GM18520 (cell line): ENCODE measurements around the gene KLF2.
A peak's percentile ranks its signal among the peaks of the same experiment; 100 is the strongest.
"Not testable (repeated sequence)": the region's sequence is repeated elsewhere in the genome, so short reads cannot be mapped to it uniquely, and the experiment has no call there.

ENCODE experiments used
- ATAC-seq: cut with Tn5 transposase; IDR thresholded peaks from one replicate; pipeline ENCODE4 v1.9.1; 2021; ENCODE audit not compliant: unreplicated experiment

The KLF2 gene

GRCh38 chr19:16324384-16325160 lies at the start of gene KLF2:
TSS of gene KLF2 (plus strand) at chr19:16324826. CDS start at chr19:16324924, 98 bp downstream.
- ATAC-seq = peak; percentile 65

DNA sequence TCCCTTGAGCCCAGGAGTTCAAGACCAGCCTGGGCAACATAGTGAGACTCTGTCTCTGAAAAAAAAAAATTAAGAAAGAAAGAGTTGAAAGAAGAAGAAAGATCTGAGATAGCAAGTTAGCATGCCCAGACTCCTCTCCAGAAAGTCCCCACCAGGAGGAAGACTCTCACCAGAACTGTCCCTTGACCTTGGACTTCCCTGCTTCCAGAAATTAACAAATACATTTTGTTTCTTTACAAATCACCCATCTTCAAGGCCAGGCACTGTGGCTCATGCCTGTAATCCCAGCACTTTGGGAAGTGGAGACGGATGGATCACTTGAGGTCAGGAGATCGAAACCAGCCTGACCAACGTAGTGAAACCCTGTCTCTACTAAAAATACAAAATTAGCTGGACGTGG lies 44.3 kb upstream of the KLF2 start:
- no peak for ATAC-seq

- ATAC-seq = no peak
Measured at GRCh38 chr19:16281743-16282142, 42.9 kb upstream of the KLF2 start.

- ATAC-seq = no peak
Measured at GRCh38 chr19:16283210-16284061, 41.2 kb upstream of the KLF2 start.

DNA sequence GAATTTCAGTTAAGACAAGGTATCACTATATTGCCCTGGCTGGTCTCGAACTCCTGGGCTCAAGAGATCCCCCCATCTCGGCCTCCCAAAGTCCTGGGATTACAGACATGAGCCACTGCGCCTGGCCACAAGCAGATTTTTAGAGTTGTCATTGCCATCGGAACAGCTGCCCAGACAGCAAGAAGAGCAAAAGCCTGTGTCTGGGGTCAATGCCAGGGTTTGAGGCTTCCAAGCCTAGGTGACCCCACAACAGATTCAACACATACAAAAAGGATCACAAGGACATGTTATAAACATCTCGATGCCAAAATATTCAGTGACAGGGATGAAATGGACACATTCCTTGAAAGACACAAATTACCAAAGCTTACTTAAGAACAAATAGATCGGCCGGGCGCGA lies 40.1 kb upstream of the KLF2 start:
- ATAC-seq = no peak

DNA sequence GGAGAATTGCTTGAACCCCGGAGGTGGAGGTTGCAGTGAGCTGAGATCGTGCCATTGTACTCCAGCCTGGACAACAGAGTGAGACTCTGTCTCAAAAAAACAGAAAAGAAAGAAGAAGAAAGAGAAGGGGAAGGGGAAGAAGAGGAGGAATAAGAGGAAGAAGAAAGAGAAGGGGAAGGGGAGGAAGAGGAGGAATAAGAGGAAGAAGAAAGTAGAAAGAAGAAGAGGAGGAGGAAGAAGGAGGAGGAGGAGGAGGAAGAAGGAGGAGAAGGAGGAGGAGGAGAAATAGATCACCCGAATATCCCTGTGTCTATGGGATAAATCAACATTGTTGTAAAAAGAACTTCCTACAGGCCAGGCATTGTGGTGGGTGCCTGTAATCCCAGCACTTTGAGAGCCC lies 39.5 kb upstream of the KLF2 start:
- ATAC-seq = not testable (repeated sequence)

DNA sequence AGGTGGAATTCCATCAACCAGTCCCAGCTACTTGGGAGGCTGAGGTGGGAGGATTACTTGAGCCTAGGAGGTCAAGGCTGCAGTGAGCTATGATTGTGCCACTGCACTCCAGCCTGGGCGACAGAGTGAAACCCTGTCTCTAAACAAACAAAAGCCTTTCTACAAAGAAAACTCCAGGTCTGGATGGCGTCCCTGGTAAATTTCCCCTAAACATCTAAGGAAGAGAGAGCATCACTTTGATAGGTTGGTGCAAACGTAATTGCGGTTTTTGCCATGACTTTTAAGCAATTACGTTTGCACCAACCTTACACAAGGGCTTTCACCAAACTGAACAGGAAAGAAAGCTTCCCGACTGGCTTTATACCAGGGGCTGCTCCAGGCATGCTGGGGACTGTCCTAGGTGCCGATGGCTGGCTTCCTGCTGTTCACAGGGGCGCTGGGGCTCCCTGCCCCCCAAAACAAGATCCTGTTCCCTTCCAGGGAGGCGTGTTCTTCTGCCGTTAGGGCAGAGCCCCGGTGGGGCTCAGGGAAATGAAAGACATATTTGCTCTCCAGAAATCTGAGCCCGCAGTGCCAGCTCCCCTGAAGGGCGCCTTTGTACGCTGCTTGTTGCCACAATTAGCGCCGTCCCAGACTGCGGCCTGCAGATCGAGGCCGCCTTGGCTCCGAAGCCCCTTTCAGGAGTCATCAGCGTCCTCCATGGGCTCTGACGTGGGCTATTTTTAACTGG lies 38.7 kb upstream of the KLF2 start:
- ATAC-seq = no peak

GRCh38 chr19:16288544-16288943 lies 36.1 kb upstream of the KLF2 start:
- ATAC-seq = no peak

- ATAC-seq = no peak
Measured at GRCh38 chr19:16289594-16289993, 35.0 kb upstream of the KLF2 start.

DNA sequence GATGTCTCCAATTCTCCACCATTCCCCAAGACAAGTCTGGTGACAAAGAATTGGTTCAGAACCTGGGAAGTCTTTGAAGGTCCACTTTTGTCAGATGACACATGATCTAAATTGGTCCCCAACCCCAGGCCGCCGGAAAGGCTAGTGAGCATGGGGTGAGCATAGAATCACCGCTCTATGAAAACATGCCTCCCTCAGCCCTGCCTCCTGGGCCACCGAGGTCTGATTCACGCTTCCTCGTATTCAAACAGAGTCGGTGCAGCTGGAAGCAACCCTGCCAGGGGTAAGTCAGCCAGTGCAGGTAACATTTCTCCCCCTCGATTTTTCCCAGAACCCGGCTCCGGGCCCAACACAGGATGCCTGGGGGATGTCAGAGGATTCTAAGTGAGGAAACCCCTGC lies 33.9 kb upstream of the KLF2 start:
- no peak for ATAC-seq

DNA sequence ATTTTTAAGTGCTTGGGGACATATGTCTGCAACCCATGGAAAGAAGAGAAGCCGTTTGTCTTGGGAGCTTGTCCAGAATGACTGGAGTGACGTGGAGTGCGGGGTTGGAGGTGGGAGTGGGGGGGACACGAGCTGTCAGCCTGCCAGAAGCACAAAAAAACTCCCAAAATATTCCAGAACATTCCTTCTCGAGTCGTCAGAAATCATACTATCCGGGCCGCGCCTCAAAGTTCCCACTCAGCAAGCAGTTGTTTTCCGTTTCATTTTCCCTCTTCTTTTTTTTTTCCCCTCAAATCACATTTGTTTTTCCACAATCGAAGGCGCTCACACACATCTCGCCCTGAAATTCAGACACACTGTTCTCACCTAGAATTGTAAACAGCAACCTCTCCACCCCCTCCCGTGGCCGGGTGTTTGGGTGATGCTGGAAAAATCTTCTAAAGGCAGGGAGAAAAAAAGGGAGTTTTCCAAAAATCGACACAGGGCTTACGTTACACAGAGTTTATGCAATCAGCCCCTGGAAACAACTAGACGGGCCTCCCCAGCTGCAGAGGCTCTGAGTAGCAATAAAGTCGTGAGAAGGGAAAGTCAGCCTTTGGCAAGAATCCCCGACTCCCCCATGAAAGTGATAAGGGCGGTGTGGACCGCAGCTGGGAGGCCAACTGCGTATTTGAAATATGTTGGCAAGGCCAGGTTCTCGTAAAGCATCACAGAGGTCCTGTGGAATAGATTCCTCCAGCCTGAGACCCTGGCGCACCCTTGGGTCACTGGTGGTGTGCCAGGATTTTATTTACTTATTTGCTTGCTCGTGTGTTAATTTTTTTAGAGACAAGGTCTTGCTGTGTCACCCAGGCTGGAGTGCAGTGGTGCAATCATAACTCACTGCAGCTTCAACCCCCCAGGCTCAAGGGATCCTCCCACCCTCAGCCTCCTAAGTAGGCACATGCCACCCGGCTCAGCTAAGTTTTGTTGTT lies 31.2 kb upstream of the KLF2 start:
- ATAC-seq = no peak

GRCh38 chr19:16295057-16295456 lies 29.6 kb upstream of the KLF2 start:
- ATAC-seq = no peak

DNA sequence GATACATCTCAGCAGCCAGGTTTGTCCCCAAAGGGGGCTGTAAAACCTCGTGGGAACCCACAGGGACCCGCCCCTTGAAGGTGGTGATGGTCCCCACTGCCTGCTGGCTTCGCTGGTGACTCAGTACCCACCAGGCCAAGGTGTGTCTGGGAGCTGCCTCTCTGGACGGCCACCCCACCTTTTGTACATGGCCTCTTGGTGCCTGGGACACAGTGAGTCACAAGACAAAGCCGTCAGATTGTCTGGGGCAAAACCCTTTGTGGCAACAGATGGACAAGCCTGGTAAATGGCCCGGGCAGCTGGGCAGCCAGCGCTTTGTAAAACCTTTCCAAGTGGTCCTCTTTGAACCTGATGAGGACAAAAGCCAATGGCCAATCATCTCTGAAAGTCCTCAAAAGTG lies 27.9 kb upstream of the KLF2 start:
- ATAC-seq = no peak

DNA sequence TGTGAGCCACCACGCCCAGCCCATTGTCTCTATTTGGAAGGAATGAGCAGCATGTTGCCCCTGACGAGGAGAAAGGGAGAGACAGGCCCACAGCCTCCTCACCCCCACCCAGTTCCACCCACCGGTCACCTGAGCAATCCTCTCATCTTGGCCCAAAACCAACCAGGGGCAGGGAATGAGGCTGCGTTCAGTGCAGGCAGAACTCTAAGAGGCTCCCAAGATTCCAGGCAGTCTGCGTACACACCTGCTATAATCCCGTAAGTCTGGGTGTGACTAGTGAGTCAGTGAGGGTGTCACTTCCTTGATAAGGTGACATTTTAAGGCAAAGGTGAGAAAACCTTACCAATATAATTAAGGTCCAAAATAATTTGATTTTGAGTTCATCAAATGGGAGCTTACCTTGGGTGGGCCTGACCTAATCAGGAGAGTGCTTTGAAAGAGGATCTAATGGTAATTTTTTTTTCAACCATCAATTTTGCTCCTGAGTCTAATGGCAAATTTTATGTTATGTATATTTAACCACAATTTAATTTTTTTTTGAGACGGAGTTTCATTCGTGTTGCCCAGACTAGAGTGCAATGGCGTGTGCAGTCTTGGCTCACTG lies 26.9 kb upstream of the KLF2 start:
- ATAC-seq = no peak

DNA sequence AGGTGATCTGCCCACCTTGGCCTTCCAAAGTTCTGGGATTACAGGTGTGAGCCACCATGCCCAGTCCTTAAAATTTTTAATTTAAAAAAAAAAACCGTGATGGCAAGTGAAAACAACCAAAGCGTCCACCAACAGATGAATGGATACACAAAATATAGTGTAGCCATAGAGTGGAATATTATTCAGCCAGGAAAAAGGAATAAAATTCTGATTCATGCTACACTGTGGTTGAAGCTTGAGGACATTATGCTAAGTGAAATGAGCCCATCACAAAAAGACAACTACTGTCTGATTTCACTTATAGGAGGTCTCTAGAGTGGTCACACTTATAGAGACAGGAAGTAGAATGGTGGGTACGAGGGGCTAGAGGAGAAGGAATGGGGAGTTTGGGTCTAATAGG lies 26.3 kb upstream of the KLF2 start:
- no peak for ATAC-seq

DNA sequence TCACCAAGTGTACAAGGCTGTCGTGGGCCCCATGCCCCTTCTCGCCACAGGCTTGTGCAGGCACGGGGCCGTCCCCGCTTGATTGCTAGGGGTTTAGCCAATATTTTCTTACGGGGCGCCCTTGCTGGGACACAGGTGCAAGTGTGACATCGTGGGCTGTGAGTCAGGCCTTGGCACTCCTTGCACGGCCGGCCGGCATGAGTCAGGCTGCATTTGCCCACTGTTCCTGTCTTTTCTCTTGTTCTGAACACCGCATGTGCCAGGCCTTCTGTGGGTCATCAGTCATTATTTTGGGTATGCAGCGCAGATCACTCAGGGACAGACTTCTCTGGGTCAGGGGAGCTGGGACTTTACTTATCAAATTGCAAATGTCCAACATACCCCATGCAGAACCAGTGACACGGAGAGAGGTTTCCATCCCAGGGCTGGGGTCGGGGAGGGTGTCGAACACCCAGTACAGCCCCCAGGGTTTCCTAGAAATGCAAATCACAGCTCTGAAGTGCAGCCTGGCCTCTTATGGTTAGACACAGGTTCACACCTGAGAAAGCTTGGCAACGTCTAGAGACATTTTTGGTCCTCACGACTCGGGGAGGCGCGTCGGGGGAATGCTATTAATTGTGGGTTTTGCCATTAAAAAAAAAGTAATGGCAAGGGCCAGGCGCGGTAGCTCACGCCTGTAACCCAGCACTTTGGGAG lies 22.5 kb upstream of the KLF2 start:
- ATAC-seq = no peak

GRCh38 chr19:16303755-16304154 lies 20.9 kb upstream of the KLF2 start:
- ATAC-seq = no peak

DNA sequence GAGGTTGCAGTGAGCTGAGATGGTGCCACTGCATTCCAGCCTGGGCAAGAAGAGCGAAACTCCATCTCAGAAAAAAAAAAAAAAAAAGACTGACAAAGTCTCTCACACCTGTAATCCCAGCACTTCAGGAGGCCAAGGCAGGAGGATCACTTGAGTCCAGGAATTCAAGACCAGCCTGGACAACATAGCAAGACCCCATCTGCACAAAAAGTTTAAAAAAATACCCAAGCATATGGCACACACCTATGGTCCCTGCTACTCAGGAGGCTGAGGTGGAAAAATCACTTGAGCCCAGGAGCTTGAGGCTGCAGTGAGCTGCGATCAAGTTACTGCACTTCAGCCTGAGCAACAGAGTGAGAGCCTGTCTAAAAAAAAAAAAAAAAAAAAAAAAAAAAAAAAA lies 20.1 kb upstream of the KLF2 start:
- ATAC-seq = not testable (repeated sequence)

DNA sequence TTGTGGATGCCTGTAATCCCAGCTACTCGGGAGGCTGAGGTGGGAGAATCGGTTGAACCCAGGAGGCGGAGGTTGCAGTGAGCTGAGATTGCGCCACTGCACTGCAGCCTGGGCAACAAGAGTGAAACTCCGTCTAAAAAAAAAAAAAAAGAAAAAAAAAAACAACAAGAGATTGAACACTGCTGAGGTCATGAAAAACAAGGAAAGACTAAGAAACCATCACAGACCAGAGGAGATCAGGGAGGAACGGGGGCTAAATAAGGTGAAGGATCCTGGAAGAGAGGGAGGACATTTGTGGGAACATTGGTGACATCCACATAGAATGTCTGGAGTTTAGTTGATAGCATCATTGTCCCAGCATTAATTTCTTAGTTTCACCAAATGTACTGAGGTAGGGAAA lies 19.6 kb upstream of the KLF2 start:
- not testable (repeated sequence) for ATAC-seq
